ENCODE measurements around the gene HOXA11. TPM values are rescaled to one million over a fixed set of nuclear protein-coding genes. Genes with fewer than 3 reads are reported as not detected.

Gene HOXA11
- total RNA-seq, 4 donors from 2014 or later = 0.27 to 1.4 (median 1.0) TPM; not detected in 1

DNA sequence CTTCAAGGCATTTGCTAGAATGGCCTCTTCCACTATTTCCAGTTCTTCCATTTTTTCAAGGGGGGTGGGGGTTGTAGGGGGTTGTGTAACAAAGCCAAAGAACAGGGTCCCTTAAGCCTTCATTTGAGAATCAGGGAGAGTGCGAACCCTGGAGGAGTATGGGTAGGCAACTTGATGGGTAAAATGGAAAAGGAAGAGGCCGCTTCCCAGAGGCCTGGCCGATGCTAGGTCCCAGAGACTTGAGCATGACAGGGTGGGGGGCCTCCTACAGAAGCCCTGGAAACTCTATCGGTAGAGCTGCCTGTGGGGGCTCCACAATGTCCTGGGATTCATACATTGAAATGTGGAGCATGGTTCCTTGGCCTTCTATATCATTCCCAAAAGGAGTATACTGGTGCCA, 24.0 kb upstream of the HOXA11 start:
- DNase-seq (ENCODE audit: low spot score in 2 of 2) = no peak
- WGBS, 2 donors = 90 to 91% methylated on average over 4 of the region's 4 CpGs
- TF ChIP-seq POLR2A (IDR thresholded peaks at IDR 0.05) = no peak
- TF ChIP-seq, protein P1, sequence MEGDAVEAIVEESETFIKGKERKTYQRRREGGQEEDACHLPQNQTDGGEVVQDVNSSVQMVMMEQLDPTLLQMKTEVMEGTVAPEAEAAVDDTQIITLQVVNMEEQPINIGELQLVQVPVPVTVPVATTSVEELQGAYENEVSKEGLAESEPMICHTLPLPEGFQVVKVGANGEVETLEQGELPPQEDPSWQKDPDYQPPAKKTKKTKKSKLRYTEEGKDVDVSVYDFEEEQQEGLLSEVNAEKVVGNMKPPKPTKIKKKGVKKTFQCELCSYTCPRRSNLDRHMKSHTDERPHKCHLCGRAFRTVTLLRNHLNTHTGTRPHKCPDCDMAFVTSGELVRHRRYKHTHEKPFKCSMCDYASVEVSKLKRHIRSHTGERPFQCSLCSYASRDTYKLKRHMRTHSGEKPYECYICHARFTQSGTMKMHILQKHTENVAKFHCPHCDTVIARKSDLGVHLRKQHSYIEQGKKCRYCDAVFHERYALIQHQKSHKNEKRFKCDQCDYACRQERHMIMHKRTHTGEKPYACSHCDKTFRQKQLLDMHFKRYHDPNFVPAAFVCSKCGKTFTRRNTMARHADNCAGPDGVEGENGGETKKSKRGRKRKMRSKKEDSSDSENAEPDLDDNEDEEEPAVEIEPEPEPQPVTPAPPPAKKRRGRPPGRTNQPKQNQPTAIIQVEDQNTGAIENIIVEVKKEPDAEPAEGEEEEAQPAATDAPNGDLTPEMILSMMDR (IDR thresholded peaks at IDR 0.05) = no peak
- intact Hi-C loops (cut with DNase I; ENCODE audit: low total_unique reads) = no loop called here
- no peak overlapping the region for H3K4me3 ChIP-seq (ENCODE audit: low read depth, poor library complexity, severe bottlenecking)

DNA sequence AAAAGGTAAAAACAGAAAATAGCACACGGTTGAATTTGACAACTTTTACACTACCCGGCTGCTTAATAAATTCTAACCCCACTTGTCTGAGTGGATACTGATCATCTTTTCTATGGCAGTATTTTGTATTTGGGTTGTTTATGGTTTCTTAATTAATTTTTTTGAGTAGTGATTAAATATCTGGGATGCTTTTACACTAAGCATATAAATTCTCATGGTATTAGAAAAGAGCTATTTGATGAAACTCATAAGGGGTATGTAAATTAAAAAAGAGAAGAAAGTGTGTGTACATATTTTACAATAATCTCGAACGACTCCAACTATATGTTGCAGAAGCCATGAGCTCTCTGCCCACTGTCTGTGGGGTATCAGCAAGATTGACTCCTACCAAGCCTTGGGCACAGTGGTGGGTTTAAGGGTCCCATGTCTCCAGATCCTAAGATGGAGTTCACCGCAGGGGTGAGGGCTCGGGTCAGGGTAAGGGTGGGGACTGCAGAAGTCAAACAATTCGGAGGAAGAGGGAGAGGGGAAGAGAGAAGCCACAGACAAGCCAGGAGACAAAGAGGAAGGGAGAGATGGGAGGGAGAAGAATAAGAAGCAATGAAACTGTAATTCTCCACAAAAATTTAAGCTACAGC, 22.4 kb upstream of the HOXA11 start:
- intact Hi-C loops (cut with DNase I; ENCODE audit: low total_unique reads) = no loop called here
- peak in 1 of 2 donors; percentile 60 for DNase-seq (ENCODE audit: low spot score in 2 of 2)
- WGBS, 2 donors = 61 to 70% methylated on average over 7 of the region's 7 CpGs
- no peak for TF ChIP-seq POLR2A (IDR thresholded peaks at IDR 0.05)
- TF ChIP-seq, protein P1 (IDR thresholded peaks at IDR 0.05) = no peak
- H3K4me3 ChIP-seq (ENCODE audit: low read depth, poor library complexity, severe bottlenecking) = no peak overlapping the region

DNA sequence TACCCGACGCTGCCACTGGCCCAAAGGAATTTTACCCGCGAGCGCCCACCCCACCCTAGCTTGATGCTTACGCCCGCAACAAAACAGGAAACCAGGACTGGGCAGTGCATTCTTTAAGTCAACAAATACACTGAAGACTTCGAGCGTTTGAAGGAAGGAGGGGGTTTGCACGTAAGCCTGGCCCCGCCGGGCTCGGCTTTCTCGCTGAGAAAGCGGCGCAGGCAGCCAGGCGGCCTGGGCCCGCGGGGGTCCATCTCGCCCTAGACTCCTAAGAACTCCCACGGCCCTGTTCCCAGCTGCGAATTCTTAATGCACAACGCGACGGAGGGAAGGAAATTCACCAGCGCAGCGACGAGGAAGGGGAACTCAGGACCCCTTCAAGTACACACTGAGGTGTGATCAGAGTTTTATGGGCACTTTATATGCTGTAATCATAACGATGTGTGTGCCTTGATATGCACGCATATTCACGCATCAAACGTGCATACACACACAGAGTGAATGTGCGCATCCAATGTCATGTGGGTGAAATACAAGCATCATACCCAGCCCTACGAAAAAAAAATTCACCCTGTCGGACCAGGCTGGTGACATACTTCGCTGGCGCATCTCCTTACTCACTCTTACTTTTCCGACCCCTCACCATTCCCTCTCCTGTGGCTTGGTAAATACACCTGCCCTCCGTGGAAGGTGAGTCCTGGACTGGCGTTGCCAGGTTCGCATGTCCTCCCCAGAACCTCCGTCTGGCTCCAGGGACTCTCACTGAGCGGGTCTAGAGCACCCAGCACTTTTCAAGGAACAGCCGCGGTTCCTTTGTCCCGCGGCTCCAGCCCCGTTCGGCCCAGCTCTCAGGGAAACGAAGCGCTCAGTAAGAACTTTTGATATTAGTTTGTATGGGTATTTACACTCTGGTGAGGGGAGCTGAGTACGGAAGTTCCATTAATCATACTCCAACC, 20.6 kb upstream of the HOXA11 start:
- no peak overlapping the region for H3K4me3 ChIP-seq (ENCODE audit: low read depth, poor library complexity, severe bottlenecking)
- DNase-seq (ENCODE audit: low spot score in 2 of 2) = peak in 1 of 2 donors; percentile 72
- TF ChIP-seq, protein P1 (IDR thresholded peaks at IDR 0.05) = no peak
- TF ChIP-seq POLR2A (IDR thresholded peaks at IDR 0.05) = no peak
- intact Hi-C loops (cut with DNase I; ENCODE audit: low total_unique reads) = no loop called here
- WGBS, 2 donors = 24 to 31% methylated on average over 50 to 51 of the region's 52 CpGs

DNA sequence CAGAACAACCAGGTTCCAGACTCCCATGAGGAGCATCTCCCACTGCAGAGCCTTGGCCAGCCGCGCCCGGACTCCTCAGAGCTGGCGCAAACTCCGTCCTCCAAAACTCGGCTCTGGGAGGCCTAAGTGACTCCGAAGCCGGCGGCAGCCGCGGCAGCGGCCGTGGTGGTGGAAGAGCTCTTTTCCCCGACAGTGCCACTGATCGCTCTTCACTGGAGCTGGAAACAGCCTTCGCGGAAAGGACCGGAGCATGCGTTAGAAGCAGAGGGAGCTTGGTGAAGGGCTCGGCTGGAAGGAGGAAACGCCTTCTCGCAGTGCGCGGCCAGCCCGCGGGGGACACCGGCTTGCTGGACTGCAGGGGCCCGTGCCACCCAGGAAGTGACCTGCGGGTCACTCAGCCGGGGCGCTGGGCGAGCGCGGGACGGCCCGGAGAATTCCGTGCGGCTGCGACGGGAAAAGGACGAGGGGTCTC, 19.9 kb upstream of the HOXA11 start:
- WGBS, 2 donors = 9 to 10% methylated on average over 39 to 40 of the region's 41 CpGs
- DNase-seq (ENCODE audit: low spot score in 2 of 2) = peak in 1 of 2 donors; percentile 85
- TF ChIP-seq POLR2A (IDR thresholded peaks at IDR 0.05) = no peak
- TF ChIP-seq, protein P1 (IDR thresholded peaks at IDR 0.05) = no peak
- intact Hi-C loops (cut with DNase I; ENCODE audit: low total_unique reads) = no loop called here
- no peak overlapping the region for H3K4me3 ChIP-seq (ENCODE audit: low read depth, poor library complexity, severe bottlenecking)

DNA sequence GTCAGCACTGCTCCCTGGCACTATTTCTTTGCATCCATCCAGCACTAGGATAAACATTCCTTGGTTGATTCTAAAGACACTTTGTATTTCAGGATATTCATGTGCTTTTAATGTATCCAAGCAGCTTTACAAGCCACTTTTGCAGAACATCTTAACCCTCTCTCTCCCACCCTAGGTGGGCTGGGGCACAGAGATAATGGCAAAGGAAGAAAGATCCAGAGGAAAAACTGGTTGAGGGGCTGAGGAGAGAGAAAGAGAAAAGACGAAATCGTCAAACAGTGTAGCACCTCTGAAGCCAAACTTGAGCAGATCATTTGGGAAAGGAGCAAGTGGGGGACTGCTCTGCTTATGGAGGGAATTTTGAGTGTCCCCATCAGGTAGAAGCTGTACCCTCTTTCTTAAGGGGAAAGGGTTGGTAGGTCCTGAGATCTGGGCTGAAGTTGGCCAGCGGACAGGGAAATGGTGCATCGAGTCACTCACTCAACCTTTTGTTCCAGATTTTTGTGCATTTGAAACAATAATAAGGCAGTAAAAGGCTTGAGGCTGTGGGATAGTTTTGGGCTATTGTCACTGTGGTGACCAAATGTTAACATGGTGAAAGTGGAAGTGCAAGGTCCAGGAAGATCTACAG, 19.0 kb upstream of the HOXA11 start:
- TF ChIP-seq POLR2A (IDR thresholded peaks at IDR 0.05) = no peak
- TF ChIP-seq, protein P1 (IDR thresholded peaks at IDR 0.05) = no peak
- H3K4me3 ChIP-seq (ENCODE audit: low read depth, poor library complexity, severe bottlenecking) = no peak overlapping the region
- intact Hi-C loops (cut with DNase I; ENCODE audit: low total_unique reads) = no loop called here
- no peak for DNase-seq (ENCODE audit: low spot score in 2 of 2)
- 46 to 47% methylated on average over 4 of the region's 4 CpGs for WGBS, 2 donors
